ENCODE results near the gene B4GALT2. TPM values are rescaled to one million over a fixed set of nuclear protein-coding genes. Genes with fewer than 3 reads are reported as not detected.
A peak's percentile ranks its signal among the peaks of the same experiment; 100 is the strongest.

Gene B4GALT2
- total and polyA plus RNA-seq, 10 of the 15 experiments (the other 5 are each of a cell fraction or from before 2014, with no cell fraction given): 0.98 to 61.0 (median 23.4) TPM

DNA sequence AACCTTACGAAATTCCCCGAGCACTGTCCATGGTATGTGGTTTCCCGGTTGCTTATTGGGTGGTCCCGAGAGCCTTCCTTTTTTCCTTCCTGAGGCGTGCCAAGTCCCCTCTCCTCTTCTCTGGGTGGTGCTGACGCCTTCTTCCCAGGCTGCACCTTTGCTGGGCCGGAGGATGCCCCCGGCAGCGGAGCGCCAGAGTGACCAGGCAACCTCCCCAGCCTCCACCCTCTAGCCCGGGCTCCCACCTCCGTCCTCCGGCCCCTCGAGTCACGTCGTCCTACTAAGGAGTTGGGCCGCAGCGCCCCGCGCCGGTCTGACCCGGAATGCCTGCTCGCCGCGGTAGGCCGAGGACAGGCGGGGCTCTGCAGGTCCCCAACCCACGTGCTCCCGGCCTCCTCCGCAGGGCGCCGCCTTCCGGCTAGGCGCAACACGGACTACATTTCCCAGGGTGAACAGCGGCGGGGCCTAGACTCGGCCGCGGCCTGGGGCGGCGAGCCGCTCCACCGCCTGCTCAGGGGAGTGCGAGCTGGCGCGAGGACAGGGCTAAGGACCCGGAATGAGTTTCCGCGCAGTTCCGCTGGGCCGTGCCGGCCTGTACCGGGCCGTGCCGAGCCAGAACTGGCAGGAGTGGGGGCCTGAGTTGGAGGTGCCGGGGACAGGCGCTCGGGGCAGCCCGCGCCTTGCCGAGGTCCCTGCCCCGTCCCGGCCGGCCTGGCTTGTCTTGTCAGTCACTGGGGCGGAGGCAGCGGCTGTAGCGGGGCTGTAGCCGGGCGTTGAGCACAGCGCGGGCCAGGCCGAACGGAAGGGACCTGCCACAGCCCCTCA, 32.6 kb upstream of the B4GALT2 start, which contains the start of gene IPO13 (continued):
- TF ChIP-seq, protein P1, sequence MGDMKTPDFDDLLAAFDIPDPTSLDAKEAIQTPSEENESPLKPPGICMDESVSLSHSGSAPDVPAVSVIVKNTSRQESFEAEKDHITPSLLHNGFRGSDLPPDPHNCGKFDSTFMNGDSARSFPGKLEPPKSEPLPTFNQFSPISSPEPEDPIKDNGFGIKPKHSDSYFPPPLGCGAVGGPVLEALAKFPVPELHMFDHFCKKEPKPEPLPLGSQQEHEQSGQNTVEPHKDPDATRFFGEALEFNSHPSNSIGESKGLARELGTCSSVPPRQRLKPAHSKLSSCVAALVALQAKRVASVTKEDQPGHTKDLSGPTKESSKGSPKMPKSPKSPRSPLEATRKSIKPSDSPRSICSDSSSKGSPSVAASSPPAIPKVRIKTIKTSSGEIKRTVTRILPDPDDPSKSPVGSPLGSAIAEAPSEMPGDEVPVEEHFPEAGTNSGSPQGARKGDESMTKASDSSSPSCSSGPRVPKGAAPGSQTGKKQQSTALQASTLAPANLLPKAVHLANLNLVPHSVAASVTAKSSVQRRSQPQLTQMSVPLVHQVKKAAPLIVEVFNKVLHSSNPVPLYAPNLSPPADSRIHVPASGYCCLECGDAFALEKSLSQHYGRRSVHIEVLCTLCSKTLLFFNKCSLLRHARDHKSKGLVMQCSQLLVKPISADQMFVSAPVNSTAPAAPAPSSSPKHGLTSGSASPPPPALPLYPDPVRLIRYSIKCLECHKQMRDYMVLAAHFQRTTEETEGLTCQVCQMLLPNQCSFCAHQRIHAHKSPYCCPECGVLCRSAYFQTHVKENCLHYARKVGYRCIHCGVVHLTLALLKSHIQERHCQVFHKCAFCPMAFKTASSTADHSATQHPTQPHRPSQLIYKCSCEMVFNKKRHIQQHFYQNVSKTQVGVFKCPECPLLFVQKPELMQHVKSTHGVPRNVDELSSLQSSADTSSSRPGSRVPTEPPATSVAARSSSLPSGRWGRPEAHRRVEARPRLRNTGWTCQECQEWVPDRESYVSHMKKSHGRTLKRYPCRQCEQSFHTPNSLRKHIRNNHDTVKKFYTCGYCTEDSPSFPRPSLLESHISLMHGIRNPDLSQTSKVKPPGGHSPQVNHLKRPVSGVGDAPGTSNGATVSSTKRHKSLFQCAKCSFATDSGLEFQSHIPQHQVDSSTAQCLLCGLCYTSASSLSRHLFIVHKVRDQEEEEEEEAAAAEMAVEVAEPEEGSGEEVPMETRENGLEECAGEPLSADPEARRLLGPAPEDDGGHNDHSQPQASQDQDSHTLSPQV (IDR thresholded peaks at IDR 0.05): no peak; the same call in 1 of the 2 replicates
- TF ChIP-seq, protein P2, sequence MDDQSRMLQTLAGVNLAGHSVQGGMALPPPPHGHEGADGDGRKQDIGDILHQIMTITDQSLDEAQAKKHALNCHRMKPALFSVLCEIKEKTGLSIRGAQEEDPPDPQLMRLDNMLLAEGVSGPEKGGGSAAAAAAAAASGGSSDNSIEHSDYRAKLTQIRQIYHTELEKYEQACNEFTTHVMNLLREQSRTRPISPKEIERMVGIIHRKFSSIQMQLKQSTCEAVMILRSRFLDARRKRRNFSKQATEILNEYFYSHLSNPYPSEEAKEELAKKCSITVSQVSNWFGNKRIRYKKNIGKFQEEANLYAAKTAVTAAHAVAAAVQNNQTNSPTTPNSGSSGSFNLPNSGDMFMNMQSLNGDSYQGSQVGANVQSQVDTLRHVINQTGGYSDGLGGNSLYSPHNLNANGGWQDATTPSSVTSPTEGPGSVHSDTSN (IDR thresholded peaks at IDR 0.05; ENCODE audit: insufficient replicate concordance, low read depth, low read length): peak; percentile 80
- TF ChIP-seq, protein P3, sequence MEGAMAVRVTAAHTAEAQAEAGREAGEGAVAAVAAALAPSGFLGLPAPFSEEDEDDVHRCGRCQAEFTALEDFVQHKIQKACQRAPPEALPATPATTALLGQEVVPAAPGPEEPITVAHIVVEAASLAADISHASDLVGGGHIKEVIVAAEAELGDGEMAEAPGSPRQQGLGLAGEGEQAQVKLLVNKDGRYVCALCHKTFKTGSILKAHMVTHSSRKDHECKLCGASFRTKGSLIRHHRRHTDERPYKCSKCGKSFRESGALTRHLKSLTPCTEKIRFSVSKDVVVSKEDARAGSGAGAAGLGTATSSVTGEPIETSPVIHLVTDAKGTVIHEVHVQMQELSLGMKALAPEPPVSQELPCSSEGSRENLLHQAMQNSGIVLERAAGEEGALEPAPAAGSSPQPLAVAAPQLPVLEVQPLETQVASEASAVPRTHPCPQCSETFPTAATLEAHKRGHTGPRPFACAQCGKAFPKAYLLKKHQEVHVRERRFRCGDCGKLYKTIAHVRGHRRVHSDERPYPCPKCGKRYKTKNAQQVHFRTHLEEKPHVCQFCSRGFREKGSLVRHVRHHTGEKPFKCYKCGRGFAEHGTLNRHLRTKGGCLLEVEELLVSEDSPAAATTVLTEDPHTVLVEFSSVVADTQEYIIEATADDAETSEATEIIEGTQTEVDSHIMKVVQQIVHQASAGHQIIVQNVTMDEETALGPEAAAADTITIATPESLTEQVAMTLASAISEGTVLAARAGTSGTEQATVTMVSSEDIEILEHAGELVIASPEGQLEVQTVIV (IDR thresholded peaks at IDR 0.05; ENCODE audit: borderline replicate concordance, partially characterized antibody): peak; percentile 91
- no peak; the same call in none of the 2 replicates for TF ChIP-seq CREB1 (IDR thresholded peaks at IDR 0.05; ENCODE audit: low read depth)
- TF ChIP-seq WRNIP1 (IDR thresholded peaks at IDR 0.05; ENCODE audit: borderline replicate concordance, low read depth, low read length): no peak
- TF ChIP-seq CHD1 (IDR thresholded peaks at IDR 0.05; ENCODE audit: low read depth, low read length): peak; percentile 62; the same call in 1 of the 2 replicates
- TF ChIP-seq, protein P4, sequence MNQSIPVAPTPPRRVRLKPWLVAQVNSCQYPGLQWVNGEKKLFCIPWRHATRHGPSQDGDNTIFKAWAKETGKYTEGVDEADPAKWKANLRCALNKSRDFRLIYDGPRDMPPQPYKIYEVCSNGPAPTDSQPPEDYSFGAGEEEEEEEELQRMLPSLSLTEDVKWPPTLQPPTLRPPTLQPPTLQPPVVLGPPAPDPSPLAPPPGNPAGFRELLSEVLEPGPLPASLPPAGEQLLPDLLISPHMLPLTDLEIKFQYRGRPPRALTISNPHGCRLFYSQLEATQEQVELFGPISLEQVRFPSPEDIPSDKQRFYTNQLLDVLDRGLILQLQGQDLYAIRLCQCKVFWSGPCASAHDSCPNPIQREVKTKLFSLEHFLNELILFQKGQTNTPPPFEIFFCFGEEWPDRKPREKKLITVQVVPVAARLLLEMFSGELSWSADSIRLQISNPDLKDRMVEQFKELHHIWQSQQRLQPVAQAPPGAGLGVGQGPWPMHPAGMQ (IDR thresholded peaks at IDR 0.05; ENCODE audit: borderline replicate concordance): peak; percentile 97
- TF ChIP-seq, protein P5, sequence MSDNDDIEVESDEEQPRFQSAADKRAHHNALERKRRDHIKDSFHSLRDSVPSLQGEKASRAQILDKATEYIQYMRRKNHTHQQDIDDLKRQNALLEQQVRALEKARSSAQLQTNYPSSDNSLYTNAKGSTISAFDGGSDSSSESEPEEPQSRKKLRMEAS (IDR thresholded peaks at IDR 0.05; ENCODE audit: low read depth, low read length): peak; percentile 92
- peak; percentile 59 for TF ChIP-seq RAD21 (IDR thresholded peaks at IDR 0.05; ENCODE audit: insufficient read depth, low read depth, low read length)
- peak; percentile 86 for TF ChIP-seq NBN (IDR thresholded peaks at IDR 0.05)
- TF ChIP-seq, protein P6, sequence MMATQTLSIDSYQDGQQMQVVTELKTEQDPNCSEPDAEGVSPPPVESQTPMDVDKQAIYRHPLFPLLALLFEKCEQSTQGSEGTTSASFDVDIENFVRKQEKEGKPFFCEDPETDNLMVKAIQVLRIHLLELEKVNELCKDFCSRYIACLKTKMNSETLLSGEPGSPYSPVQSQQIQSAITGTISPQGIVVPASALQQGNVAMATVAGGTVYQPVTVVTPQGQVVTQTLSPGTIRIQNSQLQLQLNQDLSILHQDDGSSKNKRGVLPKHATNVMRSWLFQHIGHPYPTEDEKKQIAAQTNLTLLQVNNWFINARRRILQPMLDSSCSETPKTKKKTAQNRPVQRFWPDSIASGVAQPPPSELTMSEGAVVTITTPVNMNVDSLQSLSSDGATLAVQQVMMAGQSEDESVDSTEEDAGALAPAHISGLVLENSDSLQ (IDR thresholded peaks at IDR 0.05): peak; percentile 93
- TF ChIP-seq ESRRA (IDR thresholded peaks at IDR 0.05; ENCODE audit: low read length): no peak
- TF ChIP-seq MXI1 (IDR thresholded peaks at IDR 0.05; ENCODE audit: low read depth, low read length): peak; percentile 94
- TF ChIP-seq JUND (IDR thresholded peaks at IDR 0.05; ENCODE audit: low read depth, low read length): no peak

All from GM12878 (cell line).